Left ventricle myocardium superior (tissue), 1 donor: Measurements from ENCODE around the gene ZNF441. TPM values are rescaled to one million over a fixed set of nuclear protein-coding genes. Genes with fewer than 3 reads are reported as not detected.
"Not testable (repeated sequence)": the region's sequence is repeated elsewhere in the genome, so short reads cannot be mapped to it uniquely, and the experiment has no call there.

Source experiments
- ATAC-seq: fragments of 200-7000 bp; cut with Tn5 transposase; one replicate; pipeline ENCODE4 v1.9.1; 2020; ENCODE audit warnings: mild to moderate bottlenecking, moderate library complexity
- DNase-seq: peaks from one replicate; pipeline ENCODE4 v3.0.0-alpha.2; 2020
- intact Hi-C: fragments of 100-400 bp; cut with micrococcal nuclease; formaldehyde crosslinking; loops from one replicate; pipeline ENCODE4 v1.11.0; 2022
- total RNA-seq: library from RNA; stranded (reverse); fragmentation: NEBNext Ultra II Directional; extraction: Animal tissue kit (Norgen Biotek cat#: 25700); gene quantifications from one replicate; pipeline ENCODE4 v1.2.1, GENCODE V29; 2021
- donor health status: DM: no; HTN: yes; CAD: no; lungs with severe emphysema.

Gene ZNF441
- total RNA-seq, 1 donor from 2014 or later, result 4.5 TPM

DNA sequence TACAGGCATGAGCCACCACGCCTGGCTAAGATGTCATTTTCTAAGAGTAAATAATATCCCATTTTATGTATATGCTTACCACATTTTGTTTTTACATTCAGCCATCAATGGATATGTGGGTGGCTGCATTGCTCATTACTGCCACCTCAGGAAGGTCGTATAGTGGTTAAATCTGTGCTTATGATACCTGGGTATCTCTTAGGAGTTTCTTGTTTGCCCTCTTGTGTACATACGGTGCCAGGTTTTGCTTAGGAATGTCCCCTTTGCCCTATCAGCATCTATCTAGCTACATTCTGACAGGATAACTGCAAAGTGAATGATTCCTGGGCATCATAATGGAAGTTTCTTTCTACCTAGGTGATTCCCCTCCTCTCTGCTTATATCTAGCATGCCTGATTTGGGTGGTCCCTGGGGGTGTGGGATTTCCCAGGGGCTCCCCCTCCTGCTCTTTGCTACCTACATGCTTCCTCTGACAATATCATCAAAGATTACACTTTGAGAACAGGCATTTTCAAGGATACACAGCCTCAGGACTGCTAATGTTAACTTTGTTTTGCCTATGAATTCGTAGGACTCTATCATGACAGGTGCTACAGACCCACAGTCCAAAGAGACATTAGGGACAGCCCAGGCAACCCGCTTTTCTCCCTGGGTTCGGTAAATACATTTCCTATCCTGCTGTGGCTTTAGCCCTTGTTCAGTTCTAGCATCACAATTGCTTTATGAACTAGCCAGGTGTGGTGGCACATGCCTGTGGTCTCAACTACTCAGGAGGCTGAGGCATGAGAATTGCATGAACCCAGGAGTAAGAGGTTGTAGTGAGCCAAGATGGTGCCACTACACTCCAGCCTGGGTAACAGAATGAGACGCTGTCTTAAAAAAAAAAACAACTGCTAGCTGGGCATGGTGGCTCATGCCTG is 62.4 kb downstream of the ZNF441 start:
- DNase-seq, ATAC-seq, intact Hi-C loops: not testable (repeated sequence)

GRCh38 chr19:11832253-11832912 is 65.6 kb downstream of the ZNF441 start:
- DNase-seq (no peak), ATAC-seq (no peak)
- intact Hi-C loops, result no loop called here

GRCh38 chr19:11833541-11833940 is 66.7 kb downstream of the ZNF441 start:
- intact Hi-C loops, result no loop called here

More at GRCh38 chr19:11833541-11833940, 66.7 kb downstream of the ZNF441 start:
- DNase-seq, result no peak
- no peak for ATAC-seq

Other genes with a start within 250 kb of the ZNF441 start
- gene ECSIT, start 237.9 kb upstream of the ZNF441 start, total RNA-seq, result 180 TPM
- gene CNN1, start 228.1 kb upstream of the ZNF441 start, total RNA-seq, result 81.7 TPM
- gene ELOF1, start 207.8 kb upstream of the ZNF441 start, total RNA-seq, result 36.0 TPM
- 2.5 TPM for gene ACP5, start 189.4 kb upstream of the ZNF441 start, total RNA-seq
- gene ZNF627, start 169.5 kb upstream of the ZNF441 start, total RNA-seq, result 5.2 TPM
- 3.1 TPM for gene ZNF823, start 28.1 kb upstream of the ZNF441 start, total RNA-seq
- 2.6 TPM for gene ZNF491, start 31.5 kb downstream of the ZNF441 start, total RNA-seq
- 4.5 TPM for gene ZNF440, start 47.3 kb downstream of the ZNF441 start, total RNA-seq
- gene ZNF439, start 81.7 kb downstream of the ZNF441 start, total RNA-seq, result 3.7 TPM
- 4.0 TPM for gene ZNF69, start 120.8 kb downstream of the ZNF441 start, total RNA-seq
- 4.0 TPM for gene ZNF700, start 158.1 kb downstream of the ZNF441 start, total RNA-seq
- 4.0 TPM for gene ZNF763, start 198.0 kb downstream of the ZNF441 start, total RNA-seq